Left forelimb (tissue), 1 donor: ENCODE data around the gene HMHB1.
"Not testable (repeated sequence)": the region's sequence is repeated elsewhere in the genome, so short reads cannot be mapped to it uniquely, and the experiment has no call there.

Experiments
- DNase-seq: peaks from one replicate; pipeline ENCODE4 v3.0.0-alpha.2; 2018; ENCODE audit warnings: low spot score

HMHB1 gene

GRCh38 chr5:143801252-143801939, 10.6 kb upstream of the HMHB1 start:
- DNase-seq = no peak

- no peak for DNase-seq
Observed at GRCh38 chr5:143805861-143806260, 6.1 kb upstream of the HMHB1 start.

DNA sequence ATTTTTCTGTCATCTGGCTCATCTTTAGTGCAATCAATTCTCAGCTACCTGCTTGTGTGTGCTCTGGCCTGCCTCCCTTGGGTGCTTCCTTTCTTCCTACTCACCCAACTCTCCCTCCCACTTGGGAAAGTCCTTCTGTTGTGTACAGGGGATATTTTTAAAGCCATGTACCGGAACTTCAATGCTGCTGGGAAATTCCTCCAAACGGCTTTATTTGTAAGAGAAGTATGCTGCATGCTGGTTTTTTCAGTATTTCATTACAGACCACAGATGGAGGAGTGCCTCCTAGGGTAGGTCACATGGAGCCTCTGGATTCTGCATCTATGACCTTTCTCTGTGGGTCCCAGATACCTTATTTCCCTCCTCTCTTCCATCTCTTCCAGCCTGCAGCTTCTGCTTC, 5.4 kb upstream of the HMHB1 start:
- no peak for DNase-seq

DNA sequence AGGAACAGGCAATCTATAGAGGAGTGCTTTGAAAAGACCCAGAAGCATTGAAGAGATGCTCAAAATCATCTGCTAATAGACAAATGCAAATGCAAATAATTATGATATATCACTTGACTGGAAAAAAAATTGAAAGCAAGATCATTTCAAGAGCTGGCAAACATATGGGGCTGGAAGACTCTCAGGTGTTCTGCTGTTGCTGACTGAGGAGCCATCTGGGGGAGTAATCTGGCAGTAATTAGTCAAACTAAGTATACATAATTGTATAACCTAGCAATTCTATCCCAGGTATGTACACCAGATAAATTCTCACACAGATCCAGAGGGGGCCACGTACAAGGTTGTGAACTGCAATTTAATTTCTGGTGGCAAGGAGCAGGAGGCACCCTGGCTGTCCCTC, 4.6 kb upstream of the HMHB1 start:
- DNase-seq = no peak

- not testable (repeated sequence) for DNase-seq
Observed at GRCh38 chr5:143816370-143816769, 4.4 kb downstream of the HMHB1 start.

GRCh38 chr5:143819716-143820115, 7.8 kb downstream of the HMHB1 start:
- DNase-seq = no peak

- no peak for DNase-seq
Observed at GRCh38 chr5:143820451-143820850, 8.5 kb downstream of the HMHB1 start.

DNA sequence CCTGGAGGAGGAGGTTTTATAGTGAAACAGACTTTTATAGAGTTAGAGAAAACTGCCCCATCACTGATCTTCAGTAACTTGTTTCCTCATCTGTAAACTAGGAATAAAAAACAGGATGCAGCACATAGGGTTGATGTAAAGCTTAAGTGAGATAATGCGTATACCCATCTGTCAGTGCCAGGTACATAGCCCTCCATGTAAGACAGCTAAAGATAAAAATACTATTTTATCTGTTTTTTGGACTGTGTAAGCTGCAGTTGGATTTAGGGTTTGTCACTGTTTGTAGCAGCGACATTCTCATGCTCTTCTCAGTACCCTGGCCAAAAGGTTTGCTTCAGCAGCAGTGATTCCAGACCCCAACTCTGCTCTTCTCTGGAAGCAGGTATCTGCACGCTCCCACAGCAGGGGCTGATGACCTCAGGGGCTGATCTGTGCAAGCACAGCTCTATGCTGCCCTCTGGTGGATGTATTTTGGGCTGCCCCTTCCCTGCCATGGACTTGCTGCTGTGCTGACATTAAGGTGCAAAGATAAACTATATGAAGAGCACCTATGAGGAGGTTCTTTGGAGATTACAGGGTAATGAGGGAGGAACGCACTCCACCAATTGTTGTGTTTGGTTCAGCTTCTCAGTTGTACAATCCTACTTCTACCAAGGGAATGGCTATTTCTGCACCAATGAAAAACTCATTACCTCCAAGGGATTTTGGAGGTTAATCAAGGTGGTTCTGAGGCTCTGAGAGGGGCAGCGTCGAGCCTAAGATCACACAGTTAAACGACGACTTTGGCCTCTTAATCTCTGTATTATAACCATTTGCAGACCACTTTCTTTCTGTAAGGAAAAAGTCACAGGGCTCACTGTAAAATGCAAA, 13.1 kb downstream of the HMHB1 start:
- DNase-seq = peak; percentile 79

- DNase-seq = no peak
Observed at GRCh38 chr5:143826951-143827444, 15.0 kb downstream of the HMHB1 start.

DNA sequence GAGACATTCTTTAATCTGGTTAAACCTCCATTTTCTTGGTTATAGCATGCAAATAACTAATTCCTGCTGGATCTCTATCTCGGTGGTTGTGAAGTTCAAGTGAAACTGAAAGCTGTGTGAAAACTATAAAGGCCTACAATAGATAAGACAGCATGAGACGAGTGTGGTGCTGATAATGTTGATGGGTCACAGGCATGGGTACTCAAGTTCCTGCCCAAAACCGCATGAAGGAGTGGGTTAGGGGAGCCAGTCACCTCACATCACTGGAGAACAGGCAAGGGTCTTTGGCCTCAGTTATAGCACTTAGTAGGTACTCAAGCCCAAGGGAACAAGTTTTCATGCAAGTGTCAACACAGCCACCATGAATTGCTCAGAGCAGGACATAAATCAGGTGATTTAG, 16.7 kb downstream of the HMHB1 start:
- DNase-seq = no peak

GRCh38 chr5:143833177-143833576, 21.2 kb downstream of the HMHB1 start:
- no peak for DNase-seq

DNA sequence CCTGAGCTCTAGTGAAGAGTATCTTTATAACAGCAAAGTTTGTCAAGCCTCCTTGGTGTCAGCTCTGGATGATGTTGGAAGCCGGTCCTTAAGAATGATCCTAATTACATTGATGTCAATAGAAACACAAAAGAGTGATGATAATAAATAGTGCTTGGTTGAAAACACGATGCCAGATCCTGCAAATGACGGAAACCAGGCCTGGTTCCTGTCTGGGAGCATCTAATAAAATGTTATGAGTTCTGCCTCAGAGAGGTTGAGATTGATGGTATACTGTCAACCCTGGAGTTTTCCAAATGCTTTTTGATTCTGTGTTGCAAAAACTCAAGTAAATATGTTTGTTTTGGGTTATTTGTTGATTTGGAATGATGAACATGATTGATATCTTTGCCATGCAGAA, 23.3 kb downstream of the HMHB1 start:
- DNase-seq = no peak

- DNase-seq = no peak
Observed at GRCh38 chr5:143836161-143836725, 24.3 kb downstream of the HMHB1 start.

DNA sequence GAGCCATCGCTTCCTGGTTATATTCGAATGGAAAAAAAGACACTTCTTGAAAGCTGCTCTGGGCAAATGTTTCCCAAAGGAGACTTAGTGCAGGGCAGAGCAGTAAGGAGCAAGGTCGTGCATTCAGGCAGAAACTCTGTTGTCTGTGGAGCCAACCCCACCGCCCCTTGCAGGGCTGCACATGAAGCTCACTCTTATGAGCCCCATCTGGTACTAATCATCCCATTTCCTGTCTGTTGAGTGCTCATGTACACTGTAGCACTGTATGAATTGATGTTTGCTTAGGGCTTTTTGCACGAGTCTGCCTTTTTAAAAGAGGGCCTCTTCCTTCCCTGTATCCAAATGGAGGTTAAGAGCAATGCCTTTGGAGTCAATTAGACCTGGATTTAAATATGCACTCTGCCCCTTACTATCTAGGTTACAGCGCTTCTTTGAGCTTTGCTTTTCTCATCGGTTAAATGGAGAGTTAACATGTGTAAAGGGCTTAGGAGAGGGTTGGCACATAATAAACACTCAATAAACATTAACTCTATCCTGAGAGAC, 25.4 kb downstream of the HMHB1 start:
- DNase-seq = peak; percentile 75

- DNase-seq = no peak
Observed at GRCh38 chr5:143841446-143841845, 29.5 kb downstream of the HMHB1 start.

- DNase-seq = no peak
Observed at GRCh38 chr5:143842920-143843319, 31.0 kb downstream of the HMHB1 start.

- DNase-seq = no peak
Observed at GRCh38 chr5:143843461-143843860, 31.5 kb downstream of the HMHB1 start.

GRCh38 chr5:143850050-143850683, 38.2 kb downstream of the HMHB1 start:
- DNase-seq = no peak

DNA sequence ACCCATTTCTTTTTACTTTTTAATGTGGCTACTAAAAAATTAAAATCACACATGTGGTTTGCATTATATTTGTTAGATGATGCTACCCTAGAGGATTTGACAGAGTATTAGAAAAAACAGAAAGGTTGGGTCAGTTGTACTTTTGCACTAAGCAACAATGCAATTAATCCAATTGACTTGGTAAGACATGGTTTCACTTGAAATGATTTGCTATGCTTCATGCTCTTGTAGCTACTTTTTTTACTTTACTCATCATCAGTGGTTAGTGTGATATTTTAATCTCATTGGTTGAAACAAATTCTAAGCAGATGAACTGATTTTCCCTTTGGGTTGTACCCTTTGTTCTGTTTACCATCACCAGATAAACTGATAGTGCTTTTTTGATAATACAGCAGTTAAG, 39.4 kb downstream of the HMHB1 start:
- DNase-seq = no peak

- DNase-seq = no peak
Observed at GRCh38 chr5:143860211-143860610, 48.2 kb downstream of the HMHB1 start.

GRCh38 chr5:143862271-143862670, 50.3 kb downstream of the HMHB1 start:
- no peak for DNase-seq

GRCh38 chr5:143865426-143866025, 53.6 kb downstream of the HMHB1 start:
- no peak for DNase-seq
